AG04449 (cell line): ENCODE measurements around the gene LHX5.

Experiments used
- CTCF ChIA-PET: fragments of 350-600 bp; formaldehyde crosslinking; extraction: SDS; loops from one replicate; lab custom pipeline; 2021; ENCODE audit warnings: antibody characterized with exemption; lab: Yijun Ruan, JAX
- POLR2A ChIA-PET: fragments of 400-600, 350-600 bp; formaldehyde crosslinking; extraction: SDS; loops from one replicate; lab custom pipeline; 2020; ENCODE audit warnings: antibody characterized with exemption, inconsistent platforms; lab: Yijun Ruan, JAX
- DNase-seq: peaks from one replicate; pipeline ENCODE4 v3.0.0-alpha.2; 2010; ENCODE audit warnings: low read depth, low spot score
- H3K4me3 ChIP-seq: 2 replicates; pipeline ENCODE4 v1.5.1; 2011; ENCODE audit warnings: low read depth, mild to moderate bottlenecking, control low read depth, low read length
- CTCF ChIP-seq: IDR thresholded peaks from one replicate; pipeline ENCODE4 v1.5.1; 2011; ENCODE audit warnings: mild to moderate bottlenecking, moderate library complexity, low read length, control low read depth, inconsistent platforms; ENCODE audit not compliant: insufficient read depth; ENCODE audit errors: missing control alignments

The LHX5 gene

GRCh38 chr12:113457710-113458109, 14.0 kb downstream of the LHX5 start:
- POLR2A ChIA-PET = no interaction called here
- H3K4me3 ChIP-seq = no peak overlapping the region
- CTCF ChIA-PET = interaction anchor here (1.0 to 9.0 kb wide), 3 partner anchors 32 to 458 kb away, joined by 3 to 104 read pairs (median 5); no protein-coding TSS in a partner anchor
- DNase-seq = no peak
- no peak for TF ChIP-seq CTCF

- no peak for TF ChIP-seq CTCF
- DNase-seq = no peak
- H3K4me3 ChIP-seq = no peak overlapping the region
- ChIA-PET CTCF (interaction anchor here (1.0 to 9.0 kb wide), 3 partner anchors 32 to 459 kb away, joined by 3 to 104 read pairs (median 5); no protein-coding TSS in a partner anchor), POLR2A (no interaction called here)
Observed at GRCh38 chr12:113457185-113457584, 14.5 kb downstream of the LHX5 start.

- ChIA-PET POLR2A (no interaction called here), CTCF (interaction anchor here (1.0 to 9.0 kb wide), 4 partner anchors 14 to 454 kb away, joined by 3 to 104 read pairs (median 4); no protein-coding TSS in a partner anchor)
- DNase-seq = no peak
- no peak for TF ChIP-seq CTCF
- no peak overlapping the region for H3K4me3 ChIP-seq
Observed at GRCh38 chr12:113456761-113457160, 14.9 kb downstream of the LHX5 start.

GRCh38 chr12:113456199-113456598, 15.5 kb downstream of the LHX5 start:
- DNase-seq = no peak
- no peak for TF ChIP-seq CTCF
- no peak overlapping the region for H3K4me3 ChIP-seq
- POLR2A ChIA-PET = no interaction called here
- CTCF ChIA-PET = interaction anchor here (1.3 to 9.0 kb wide), 3 partner anchors 13 to 454 kb away, joined by 3 to 104 read pairs (median 6); no protein-coding TSS in a partner anchor

- H3K4me3 ChIP-seq = no peak overlapping the region
- POLR2A ChIA-PET = no interaction called here
- no peak for TF ChIP-seq CTCF
- CTCF ChIA-PET = interaction anchor here (1.1 to 2.2 kb wide), 3 partner anchors 8 to 456 kb away, joined by 3 to 17 read pairs (median 4); no protein-coding TSS in a partner anchor
- DNase-seq = no peak
Observed at GRCh38 chr12:113453330-113453729, 18.3 kb downstream of the LHX5 start.

GRCh38 chr12:113452458-113452857, 19.2 kb downstream of the LHX5 start:
- CTCF ChIA-PET = interaction anchor here (1.2 to 2.2 kb wide), 4 partner anchors 9 to 457 kb away, joined by 3 to 17 read pairs (median 4); no protein-coding TSS in a partner anchor
- TF ChIP-seq CTCF = no peak
- no peak overlapping the region for H3K4me3 ChIP-seq

More at GRCh38 chr12:113452458-113452857, 19.2 kb downstream of the LHX5 start:
- DNase-seq = no peak
- POLR2A ChIA-PET = no interaction called here
